Gastroesophageal sphincter (tissue), 3 donors: ENCODE measurements around the gene NGEF.

ENCODE experiments used
- EP300 ChIP-seq: sonication (generic); formaldehyde crosslinking; IDR thresholded peaks from one replicate; pipeline ENCODE4 v1.6.1; 2017; ENCODE audit warnings: antibody characterized with exemption, mild to moderate bottlenecking
- TF ChIP-seq, protein P1 (sequence below), 4 experiments: fragments of 200-600 bp in 2 of 4; fragments of 450-650 bp in 2 of 4; sonication (generic) in 1 of 4; IDR thresholded peaks; one replicate each; pipeline ENCODE4 v1.5.1; 2017 to 2019; ENCODE audit warnings: antibody characterized with exemption in 4 of 4, mild to moderate bottlenecking in 2 of 4, moderate library complexity in 2 of 4

DNA sequence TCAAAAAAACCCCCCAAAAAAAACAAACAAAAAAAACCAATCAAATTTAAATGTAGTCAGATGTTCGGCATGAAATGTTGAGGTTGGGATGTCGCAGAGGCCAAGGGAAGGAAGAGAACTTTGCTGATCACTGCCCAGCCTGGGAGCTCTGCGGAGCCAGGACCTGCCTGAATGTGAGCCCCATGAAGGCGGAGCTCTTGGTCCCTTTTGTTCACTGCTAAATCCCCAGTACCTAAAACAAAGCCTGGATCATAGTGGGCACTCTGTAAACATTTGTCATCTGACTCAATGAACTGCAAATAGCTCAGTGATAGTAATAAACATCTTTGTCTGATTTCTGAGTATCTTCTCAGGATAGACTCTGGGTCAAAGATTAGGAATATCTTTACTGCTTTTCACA is 64.0 kb downstream of the NGEF start:
- no peak for TF ChIP-seq EP300
- TF ChIP-seq, protein P1, sequence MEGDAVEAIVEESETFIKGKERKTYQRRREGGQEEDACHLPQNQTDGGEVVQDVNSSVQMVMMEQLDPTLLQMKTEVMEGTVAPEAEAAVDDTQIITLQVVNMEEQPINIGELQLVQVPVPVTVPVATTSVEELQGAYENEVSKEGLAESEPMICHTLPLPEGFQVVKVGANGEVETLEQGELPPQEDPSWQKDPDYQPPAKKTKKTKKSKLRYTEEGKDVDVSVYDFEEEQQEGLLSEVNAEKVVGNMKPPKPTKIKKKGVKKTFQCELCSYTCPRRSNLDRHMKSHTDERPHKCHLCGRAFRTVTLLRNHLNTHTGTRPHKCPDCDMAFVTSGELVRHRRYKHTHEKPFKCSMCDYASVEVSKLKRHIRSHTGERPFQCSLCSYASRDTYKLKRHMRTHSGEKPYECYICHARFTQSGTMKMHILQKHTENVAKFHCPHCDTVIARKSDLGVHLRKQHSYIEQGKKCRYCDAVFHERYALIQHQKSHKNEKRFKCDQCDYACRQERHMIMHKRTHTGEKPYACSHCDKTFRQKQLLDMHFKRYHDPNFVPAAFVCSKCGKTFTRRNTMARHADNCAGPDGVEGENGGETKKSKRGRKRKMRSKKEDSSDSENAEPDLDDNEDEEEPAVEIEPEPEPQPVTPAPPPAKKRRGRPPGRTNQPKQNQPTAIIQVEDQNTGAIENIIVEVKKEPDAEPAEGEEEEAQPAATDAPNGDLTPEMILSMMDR (IDR thresholded peaks at IDR 0.05): no peak
